ENCODE measurements around the gene TNFRSF18. TPM values are rescaled to one million over a fixed set of nuclear protein-coding genes. Genes with fewer than 3 reads are reported as not detected.

The TNFRSF18 gene
- total RNA-seq, 1 donor from 2014 or later, result 0.47 TPM

- H3K9me3 ChIP-seq, result no peaks in the 10 kb centered on the region
- H3K36me3 ChIP-seq, result no peaks in the 10 kb centered on the region
- H3K4me1 ChIP-seq, result peaks cover 12% of the 10 kb centered on the region
- no peak for DNase-seq
- intact Hi-C loops (cut with DNase I), result no loop called here
- TF ChIP-seq CTCF (IDR thresholded peaks at IDR 0.05), result no peak
- ATAC-seq, result no peak
- H3K27ac ChIP-seq, result no peak overlapping the region
- no peaks in the 10 kb centered on the region for H3K27me3 ChIP-seq (ENCODE audit: low read depth)
- no peak overlapping the region for H3K4me3 ChIP-seq
Observed at GRCh38 chr1:1155258-1155657, 51.1 kb downstream of the TNFRSF18 start.

- no peaks in the 10 kb centered on the region for H3K9me3 ChIP-seq
- TF ChIP-seq CTCF (IDR thresholded peaks at IDR 0.05), result no peak
- peaks cover 8% of the 10 kb centered on the region for H3K4me1 ChIP-seq
- no peak overlapping the region for H3K4me3 ChIP-seq
- no peaks in the 10 kb centered on the region for H3K27me3 ChIP-seq (ENCODE audit: low read depth)
- ATAC-seq (no peak), DNase-seq (no peak)
- intact Hi-C loops (cut with DNase I), result no loop called here
- no peak overlapping the region for H3K27ac ChIP-seq
- no peaks in the 10 kb centered on the region for H3K36me3 ChIP-seq
Observed at GRCh38 chr1:1153874-1154273, 52.5 kb downstream of the TNFRSF18 start.

Small RNAs within 50 kb of the gene (microRNA-seq; reads per million reads assigned to microRNA genes)
- gene MIR200A (ENCODE audit: borderline number of aligned reads) (459 reads per million, percentile 73 among the genes with 10 or more reads in this experiment), gene MIR200B (ENCODE audit: borderline number of aligned reads) (4,046 reads per million, percentile 91 among the genes with 10 or more reads in this experiment), gene MIR429 (ENCODE audit: borderline number of aligned reads) (293 reads per million, percentile 69 among the genes with 10 or more reads in this experiment)

Other genes starting within 250 kb of the TNFRSF18 start
- 46.5 TPM for gene NOC2L, start 247.3 kb downstream of the TNFRSF18 start, total RNA-seq
- 17.0 TPM for gene KLHL17, start 246.0 kb downstream of the TNFRSF18 start, total RNA-seq
- 1.2 TPM for gene PLEKHN1, start 240.1 kb downstream of the TNFRSF18 start, total RNA-seq
- not detected for gene PERM1, start 224.5 kb downstream of the TNFRSF18 start, total RNA-seq
- 21.4 TPM for gene HES4, start 206.5 kb downstream of the TNFRSF18 start, total RNA-seq
- 76.9 TPM for gene ISG15, start 193.1 kb downstream of the TNFRSF18 start, total RNA-seq
- 114 TPM for gene AGRN, start 186.5 kb downstream of the TNFRSF18 start, total RNA-seq
- gene RNF223, start 132.3 kb downstream of the TNFRSF18 start, total RNA-seq, result 0.65 TPM
- 11.7 TPM for gene C1orf159, start 90.5 kb downstream of the TNFRSF18 start, total RNA-seq
- gene TTLL10, start 32.7 kb downstream of the TNFRSF18 start, total RNA-seq, result 6.6 TPM
- 3.0 TPM for gene TNFRSF4, start 7.6 kb upstream of the TNFRSF18 start, total RNA-seq
- 127 TPM for gene SDF4, start 25.4 kb upstream of the TNFRSF18 start, total RNA-seq
- gene B3GALT6, start 25.6 kb upstream of the TNFRSF18 start, total RNA-seq, result 13.7 TPM
- 1.2 TPM for gene C1QTNF12, start 40.1 kb upstream of the TNFRSF18 start, total RNA-seq
- 49.9 TPM for gene UBE2J2, start 67.3 kb upstream of the TNFRSF18 start, total RNA-seq
- 4.3 TPM for gene SCNN1D, start 73.8 kb upstream of the TNFRSF18 start, total RNA-seq
- 50.6 TPM for gene ACAP3, start 101.3 kb upstream of the TNFRSF18 start, total RNA-seq
- gene PUSL1, start 102.0 kb upstream of the TNFRSF18 start, total RNA-seq, result 16.2 TPM
- 88.9 TPM for gene INTS11, start 118.1 kb upstream of the TNFRSF18 start, total RNA-seq
- 20.4 TPM for gene CPTP, start 118.2 kb upstream of the TNFRSF18 start, total RNA-seq
- 0.65 TPM for gene TAS1R3, start 124.7 kb upstream of the TNFRSF18 start, total RNA-seq
- gene DVL1, start 142.8 kb upstream of the TNFRSF18 start, total RNA-seq, result 60.4 TPM
- gene MXRA8, start 152.0 kb upstream of the TNFRSF18 start, total RNA-seq, result 39.3 TPM
- 82.4 TPM for gene AURKAIP1, start 168.6 kb upstream of the TNFRSF18 start, total RNA-seq
- 165 TPM for gene CCNL2, start 192.7 kb upstream of the TNFRSF18 start, total RNA-seq
- 79.8 TPM for gene MRPL20, start 200.7 kb upstream of the TNFRSF18 start, total RNA-seq
- gene ANKRD65, start 214.7 kb upstream of the TNFRSF18 start, total RNA-seq, result 22.3 TPM
- gene VWA1, start 229.1 kb upstream of the TNFRSF18 start, total RNA-seq, result 58.7 TPM
- gene ATAD3C, start 243.1 kb upstream of the TNFRSF18 start, total RNA-seq, result 7.8 TPM